ENCODE data around the gene LCE2A. TPM values are rescaled to one million over a fixed set of nuclear protein-coding genes. Genes with fewer than 3 reads are reported as not detected.

LCE2A gene
- total and polyA plus RNA-seq, 2 of the 8 experiments (the other 6 are each of a cell fraction or from before 2014, with no cell fraction given): not detected

GRCh38 chr1:152656459-152656858, 41.7 kb upstream of the LCE2A start (continued):
- TF ChIP-seq SIRT6 (IDR thresholded peaks at IDR 0.05; ENCODE audit: low read length) (no peak), CHD1 (IDR thresholded peaks at IDR 0.05; ENCODE audit: low read depth, low read length) (no peak), BACH1 (IDR thresholded peaks at IDR 0.05; ENCODE audit: low read length) (no peak), YY1 (IDR thresholded peaks at IDR 0.05; ENCODE audit: low read depth, low read length) (no peak), JUN (IDR thresholded peaks at IDR 0.05; ENCODE audit: low read depth, low read length) (no peak)

All from H1 (cell line).